Measurements from ENCODE around the gene CHAF1B.
"Not testable (repeated sequence)": the region's sequence is repeated elsewhere in the genome, so short reads cannot be mapped to it uniquely, and the experiment has no call there.

The CHAF1B gene

DNA sequence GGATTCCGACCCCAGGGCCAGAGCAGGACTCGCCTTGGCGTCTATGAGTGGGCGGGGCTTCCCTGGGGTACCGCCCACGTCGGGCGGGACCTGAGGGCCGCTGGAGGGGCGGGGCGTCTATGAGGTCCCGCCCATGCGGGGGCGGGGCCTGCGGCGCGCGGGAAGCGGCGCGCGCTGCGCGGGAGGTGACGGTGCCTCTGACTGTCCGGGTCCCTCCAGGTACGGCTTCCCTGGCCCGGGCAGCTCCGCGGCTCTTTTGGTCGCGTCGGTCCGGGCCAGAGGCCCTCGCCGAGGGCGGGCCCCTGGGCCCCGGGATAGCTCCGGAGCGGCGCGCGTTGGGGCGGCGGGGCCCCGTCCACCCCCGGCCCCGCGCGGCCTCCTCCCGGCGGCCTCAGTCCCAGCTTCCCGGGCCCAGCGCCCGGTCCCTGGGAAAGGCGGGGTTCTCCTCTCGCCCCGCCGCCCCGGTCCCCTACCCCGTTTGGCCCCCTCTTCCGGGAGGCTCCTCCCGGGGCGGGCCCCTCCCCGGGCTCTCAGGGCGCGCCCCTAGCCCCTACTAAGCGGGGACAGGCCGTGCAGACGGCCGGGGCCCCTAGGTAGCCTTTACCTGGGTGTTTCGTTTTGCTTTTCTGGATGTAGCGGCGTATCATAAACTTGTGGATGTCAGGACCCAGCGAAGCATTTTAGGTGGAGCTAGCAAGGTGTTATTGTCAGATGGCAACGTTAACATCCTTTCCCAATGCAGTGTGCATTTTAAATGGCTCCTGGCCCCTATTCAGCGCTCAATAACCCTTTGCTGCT, at the start of gene CHAF1B:
CHAF1B (plus strand) TSS at position 160 of the 798 bp plus-strand sequence. CDS start 745 bp downstream, outside the sequence.
- peak; percentile 80 to 84 for DNase-seq

DNA sequence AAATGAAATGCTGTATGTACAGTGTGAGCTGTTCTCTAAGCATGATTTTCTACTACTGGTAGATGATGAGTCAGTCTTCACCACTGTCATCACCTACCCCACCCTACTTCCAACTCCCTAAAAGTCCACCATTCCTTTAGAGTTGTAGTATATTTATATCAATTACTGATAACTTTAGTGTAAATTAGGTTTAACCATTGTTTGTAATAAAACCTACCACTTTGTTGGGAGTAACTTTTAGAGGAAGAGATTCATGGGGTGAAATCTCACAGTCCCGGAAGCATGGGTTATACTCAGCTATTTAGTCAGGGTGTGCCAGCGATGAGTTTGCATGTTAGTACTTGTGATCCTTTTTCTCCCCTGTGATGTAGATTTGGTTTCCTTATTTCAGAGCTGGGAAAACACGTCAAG, 48.1 kb upstream of the CHAF1B start:
- DNase-seq = no peak

DNA sequence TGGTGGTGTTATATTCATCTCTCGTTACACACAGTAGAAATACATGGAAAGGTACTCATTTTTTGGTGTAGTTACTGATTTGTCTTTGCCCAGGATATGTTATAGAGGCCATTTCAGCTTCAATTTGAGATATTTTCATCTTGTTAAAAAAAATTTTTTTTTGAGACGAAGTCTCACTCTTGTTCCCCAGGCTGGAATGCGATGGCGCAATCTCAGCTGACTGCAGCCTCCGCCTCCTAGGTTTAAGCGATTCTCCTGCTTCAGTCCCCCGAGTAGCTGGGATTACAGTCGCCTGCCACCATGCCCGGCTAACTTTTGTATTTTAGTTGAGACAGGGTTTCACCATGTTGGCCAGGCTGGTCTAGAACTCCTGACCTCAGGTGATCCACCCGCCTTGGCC, 46.2 kb upstream of the CHAF1B start:
- DNase-seq = no peak

DNA sequence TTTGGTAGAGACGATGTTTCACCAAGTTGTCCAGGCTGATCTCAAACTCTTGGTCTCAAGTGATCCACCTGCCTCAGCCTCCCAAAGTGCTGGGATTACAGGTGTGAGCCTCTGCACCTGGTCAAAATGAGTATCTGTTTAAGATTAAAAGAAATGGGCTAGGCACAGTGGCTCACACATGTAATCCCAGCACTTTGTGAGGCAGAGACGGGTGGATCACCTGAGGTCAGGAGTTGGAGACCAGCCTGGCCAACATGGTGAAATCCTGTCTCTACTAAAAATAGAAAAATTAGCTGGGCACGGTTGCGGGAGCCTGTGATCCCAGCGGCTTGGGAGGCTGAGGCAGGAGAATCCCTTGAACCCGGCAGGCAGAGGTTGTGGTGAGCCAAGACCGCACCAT, 42.6 kb upstream of the CHAF1B start:
- not testable (repeated sequence) for DNase-seq

DNA sequence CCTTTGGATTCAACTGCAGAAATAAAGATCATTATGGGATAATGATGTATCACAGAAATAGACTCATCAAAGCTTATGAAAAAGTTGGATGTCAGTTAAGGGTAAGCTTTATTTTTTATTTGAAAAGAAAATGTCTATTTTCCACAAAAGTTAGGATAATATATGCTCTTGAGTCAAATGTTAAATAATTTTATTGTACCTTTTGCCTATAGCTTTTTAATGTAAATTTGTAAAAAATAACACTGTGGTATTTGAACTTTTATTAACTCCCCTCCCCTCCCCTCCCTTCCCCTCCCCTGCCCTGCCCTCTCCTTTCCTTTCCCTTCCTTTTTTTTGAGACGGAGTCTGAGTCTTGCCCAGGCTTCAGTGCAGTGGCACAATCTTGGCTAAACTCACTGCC, 40.3 kb upstream of the CHAF1B start:
- DNase-seq = no peak

DNA sequence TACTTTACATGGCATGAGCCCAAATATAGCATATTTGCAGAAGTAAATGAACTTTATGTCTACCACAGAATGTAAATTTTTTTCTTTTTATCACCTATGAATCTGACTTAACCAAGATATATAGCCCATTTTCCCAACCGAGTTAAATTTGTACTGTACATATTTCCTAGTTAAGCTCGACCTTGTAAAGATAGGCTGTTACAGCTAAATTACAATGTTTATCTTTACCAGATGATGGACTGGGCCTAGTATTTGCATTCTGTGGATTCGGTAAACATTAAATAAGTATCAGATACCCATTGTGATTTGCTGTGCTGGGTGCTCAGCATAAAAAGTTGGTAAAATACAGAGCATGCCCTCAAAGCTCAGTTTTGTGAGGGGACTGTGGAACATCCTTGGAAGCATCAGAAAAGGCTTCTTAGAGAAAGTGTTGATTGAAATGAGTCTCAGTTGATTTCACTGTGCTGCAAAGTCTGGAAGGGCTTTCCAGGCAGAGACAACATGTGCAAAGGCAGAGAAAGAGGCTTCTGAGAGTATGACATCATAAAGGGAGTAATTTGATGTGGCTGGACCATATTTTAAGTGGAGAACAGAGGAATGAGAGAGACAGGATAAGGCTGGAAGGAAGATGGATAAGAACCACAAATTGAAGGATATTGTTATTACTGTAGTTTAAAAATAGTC, 37.8 kb upstream of the CHAF1B start:
- DNase-seq = no peak

DNA sequence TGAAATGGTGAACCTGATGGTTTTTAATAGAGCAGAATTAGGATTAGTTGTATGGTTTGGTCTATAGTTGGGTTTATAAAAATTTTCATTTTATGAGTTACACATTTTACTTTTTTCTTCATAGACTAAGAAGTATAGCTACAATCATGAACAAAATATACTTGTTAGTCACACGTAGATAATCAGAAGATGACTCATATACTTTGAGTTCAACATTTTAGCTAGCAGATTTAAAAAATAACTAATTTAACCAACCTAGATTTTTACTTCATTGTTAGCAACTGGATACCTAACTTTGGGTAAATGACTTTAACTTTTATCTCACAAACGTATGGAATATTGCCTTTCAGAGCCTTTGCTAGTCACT, 37.2 kb upstream of the CHAF1B start:
- no peak for DNase-seq

DNA sequence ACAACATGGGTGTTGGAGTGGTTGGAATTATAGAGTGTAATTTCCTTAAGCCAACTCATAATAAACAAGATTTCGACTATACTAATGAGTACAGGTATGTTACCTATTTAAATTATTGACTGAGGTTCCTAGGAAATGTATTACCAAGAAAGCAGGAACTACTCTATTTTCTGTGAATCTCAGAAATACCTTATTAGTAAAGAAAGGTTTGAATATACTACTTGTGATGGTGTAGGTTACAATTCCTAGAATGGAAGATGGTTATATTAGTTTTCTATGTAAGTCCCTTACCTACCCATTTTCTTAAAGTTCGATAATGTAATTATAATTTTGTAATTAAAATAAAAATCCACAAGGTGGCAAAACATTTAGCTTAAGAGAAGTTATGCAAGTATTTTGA, 35.9 kb upstream of the CHAF1B start:
- DNase-seq = no peak

DNA sequence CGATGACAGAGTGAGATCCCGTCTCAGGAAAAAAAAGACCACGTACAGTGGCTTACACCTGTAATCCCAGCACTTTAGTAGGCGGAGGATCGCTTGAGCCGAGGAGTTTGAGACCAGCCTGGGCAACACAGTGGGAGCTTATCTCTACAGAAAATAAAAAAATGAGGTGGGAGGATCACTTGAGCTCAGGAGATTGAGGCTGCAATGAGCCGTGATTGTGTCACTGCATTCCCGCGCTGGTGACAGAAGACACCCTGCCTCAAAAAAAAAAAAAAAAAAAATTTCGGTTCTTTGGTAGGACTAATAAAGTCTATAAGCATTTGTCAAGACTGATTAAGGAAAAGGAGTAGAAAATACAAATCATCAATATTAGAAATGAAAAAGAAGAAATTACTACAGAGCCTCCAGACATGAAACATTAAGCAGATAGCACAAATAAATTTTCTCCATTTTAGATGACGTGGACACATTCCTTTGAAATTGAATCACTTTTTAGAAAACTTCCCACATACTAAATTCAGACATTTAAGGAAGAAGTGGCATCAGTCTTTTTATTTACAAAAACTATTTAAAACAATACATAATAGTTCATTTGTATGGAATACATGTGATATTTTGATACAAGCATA, 34.8 kb upstream of the CHAF1B start:
- no peak for DNase-seq

DNA sequence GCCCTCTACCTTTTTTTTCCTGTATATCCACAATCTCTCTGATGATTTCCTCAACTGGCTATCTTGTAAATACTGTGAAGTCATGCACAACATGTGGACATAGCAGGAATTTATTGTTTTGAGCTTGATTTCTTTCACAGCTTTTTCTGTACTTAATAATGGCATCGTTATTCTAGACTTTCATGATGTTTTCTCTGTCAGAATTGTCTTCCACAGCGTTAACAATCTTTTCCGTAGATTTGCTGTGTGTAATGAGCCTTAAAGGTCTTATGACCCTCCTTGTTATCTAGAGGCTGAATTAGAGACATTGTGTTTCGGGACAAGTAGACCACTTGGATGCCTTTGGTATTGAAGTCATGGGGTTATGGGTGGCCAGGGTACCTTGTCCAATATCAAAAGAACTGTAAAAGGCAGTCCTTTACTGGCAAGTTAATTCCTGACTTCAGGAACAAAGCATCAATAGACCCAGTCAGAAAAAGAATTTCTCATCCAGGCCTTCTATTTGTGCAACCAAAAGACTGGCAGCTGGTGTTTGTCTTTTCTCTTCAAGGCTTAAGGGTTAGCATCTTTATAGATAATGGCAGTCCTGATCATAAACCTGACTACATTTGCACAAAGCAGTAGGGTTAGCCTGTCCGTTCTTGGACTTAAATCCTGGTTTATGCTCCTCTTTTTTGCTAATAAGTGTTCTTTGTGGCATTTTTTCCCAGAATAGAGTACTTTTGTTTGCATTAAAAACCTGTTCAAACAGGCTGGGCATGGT, 30.1 kb upstream of the CHAF1B start:
- no peak for DNase-seq

DNA sequence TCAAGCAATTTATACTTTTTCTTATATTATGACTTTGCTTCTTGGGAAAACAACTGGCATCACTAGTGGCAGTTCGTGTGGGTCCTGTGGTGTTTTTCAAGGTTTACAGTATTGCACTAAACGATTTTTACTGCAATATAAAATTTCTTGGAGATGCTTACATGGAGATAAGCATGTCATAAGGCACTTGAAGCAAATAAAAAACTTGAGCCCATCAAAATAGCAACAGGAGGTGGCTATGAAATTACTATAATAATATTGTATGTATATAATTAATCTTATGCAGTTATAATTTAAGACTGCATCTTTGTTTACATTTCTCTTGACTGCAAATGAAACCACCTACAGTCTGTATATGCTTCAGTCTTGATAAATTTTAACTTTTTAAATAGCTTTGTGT, 29.3 kb upstream of the CHAF1B start:
- no peak for DNase-seq

DNA sequence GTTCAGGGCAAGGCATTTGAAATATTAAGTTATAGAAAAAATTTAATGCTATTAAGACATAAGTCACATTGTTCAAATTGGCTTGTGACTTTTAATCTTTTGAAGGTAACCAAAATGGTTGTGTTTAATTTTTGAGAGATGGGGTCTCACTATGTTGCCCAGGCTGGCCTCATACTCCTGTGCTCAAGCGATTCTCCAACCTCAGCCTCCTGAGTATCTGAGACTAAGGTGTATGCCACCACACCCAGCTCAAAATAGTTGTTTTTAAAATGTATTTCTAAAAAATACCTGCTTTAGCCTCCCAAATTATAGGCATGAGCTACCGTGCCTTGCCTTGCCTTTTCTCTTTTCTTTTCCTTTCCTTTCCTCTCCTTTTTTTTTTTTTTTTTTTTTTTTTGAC, 26.0 kb upstream of the CHAF1B start:
- no peak for DNase-seq

DNA sequence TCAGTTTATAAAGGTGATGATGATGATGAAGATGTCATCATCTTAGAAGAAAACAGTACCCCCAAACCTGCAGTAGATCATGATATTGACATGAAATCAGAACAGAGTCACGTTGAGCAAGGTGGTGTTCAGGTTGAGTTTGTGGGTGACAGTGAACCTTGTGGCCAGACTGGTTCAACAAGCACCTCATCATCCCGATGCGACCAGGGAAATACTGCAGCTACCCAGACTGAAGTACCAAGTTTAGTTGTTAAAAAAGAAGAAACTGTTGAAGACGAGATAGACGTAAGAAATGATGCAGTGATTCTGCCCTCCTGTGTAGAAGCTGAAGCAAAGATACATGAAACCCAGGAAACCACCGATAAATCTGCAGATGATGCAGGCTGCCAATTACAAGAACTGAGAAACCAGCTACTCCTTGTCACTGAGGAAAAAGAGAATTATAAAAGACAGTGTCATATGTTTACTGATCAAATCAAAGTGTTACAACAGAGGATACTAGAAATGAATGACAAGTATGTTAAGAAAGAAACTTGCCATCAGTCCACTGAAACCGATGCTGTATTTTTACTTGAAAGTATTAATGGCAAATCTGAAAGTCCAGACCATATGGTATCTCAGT, 16.0 kb upstream of the CHAF1B start:
- DNase-seq = no peak

DNA sequence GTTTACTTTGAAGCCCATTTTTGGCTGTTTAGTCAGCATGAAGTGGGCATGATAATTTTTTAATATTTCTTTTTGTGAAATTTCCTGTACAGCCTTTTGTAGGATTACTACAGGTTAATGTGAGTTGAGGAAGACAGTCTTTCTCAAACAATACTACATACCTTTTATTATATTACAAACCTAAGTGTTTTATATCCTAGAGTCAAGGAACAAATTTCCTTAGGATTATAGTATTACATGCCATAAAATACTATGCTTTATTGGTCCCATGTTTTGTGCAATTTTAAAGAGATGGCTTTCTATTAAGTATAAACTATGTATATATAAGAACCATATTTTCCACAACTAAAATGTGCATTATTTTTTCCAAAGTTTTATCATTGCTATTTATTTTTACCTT, 9.2 kb upstream of the CHAF1B start:
- no peak for DNase-seq

DNA sequence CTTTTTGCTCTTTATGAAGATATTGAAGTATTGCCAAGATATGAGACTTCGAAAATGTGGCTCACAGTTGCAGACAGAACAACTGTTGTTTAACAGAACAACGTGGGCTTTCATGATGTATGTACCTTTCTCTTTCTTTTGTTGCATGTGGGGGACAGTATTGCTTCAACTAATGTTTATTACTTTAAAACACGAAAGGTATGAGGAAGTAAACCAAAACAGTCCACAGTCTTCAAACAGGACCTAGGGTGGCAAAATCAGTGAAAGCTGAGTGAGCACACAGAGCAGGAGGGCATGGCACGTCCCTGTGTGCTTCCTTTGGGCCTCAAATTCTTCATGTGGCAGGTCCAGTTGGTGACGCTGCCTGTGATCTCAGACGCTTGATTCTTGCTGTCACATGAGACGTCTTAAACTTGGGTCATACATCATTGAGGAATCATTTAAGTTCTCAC, 7.8 kb upstream of the CHAF1B start:
- no peak for DNase-seq

DNA sequence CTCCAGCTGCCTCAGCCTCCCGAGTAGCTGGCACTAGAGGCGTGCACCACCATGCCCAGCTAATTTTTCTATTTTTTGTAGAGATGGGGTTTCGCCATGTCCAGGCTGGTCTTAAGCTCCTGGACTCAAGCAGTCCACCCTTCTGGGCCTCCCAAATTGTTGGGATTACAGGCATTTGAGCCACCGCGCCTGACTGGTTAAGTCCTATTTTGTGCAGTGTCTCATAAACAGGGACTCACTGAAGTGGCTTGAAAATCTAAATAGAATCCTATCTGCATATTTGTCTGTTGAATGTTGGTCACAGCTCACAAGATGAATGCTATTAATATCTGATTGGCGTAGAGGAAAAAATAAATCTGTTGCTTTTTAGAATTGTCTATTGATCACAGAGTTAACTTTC, 5.9 kb upstream of the CHAF1B start:
- no peak for DNase-seq

DNA sequence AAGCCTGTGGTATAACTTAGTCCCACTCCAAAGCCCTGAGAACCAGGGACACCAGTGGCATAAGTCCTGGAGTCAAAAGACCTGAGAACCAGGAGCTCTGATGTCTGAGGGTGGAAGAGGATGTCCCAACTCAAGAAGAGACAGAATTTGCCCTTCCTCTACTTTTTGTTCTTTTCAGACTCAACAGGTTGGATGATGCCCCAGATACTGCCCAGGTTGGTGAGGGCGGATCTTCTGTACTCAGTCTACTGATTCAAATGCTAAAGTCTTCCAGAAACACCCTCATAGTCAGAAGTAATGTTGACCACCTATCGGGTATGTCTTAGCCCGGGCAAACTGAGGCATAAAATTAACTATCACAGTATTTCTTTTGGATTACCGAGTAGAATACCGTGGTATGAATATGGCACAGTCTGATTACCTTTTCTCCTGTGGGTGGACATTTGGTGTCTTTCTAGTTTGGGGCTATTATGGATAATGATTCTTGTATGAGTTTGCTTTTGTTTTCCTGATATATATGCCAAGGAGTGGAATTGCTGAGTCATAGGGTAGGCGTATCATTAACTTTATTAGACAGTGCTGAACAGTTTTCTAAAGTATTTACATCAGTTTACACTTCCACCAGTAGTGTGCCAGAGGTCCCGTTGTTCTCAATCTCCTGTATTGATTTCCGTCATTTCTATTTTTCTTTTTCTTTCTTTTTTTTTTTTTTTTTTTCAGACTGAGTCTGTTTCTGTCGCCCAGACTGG, 3.2 kb upstream of the CHAF1B start:
- DNase-seq = no peak

DNA sequence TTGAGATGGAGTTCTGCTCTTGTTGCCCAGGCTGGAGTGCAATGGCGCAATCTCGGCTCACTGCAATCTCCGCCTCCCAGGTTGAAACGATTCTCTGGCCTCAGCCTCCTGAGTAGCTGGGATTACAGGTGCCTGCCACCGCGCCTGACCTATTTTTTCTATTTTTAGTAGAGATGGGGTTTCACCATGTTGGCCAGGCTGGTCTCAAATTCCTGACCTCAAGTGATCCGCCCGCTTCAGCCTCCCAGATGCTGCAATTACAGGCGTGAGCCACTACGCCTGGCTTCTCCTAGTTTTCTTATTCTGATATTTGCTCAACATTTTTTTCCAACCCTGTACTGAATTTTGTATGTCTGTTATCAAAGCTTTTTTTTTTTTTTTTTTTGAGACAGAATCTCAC, 2.5 kb upstream of the CHAF1B start:
- not testable (repeated sequence) for DNase-seq

DNA sequence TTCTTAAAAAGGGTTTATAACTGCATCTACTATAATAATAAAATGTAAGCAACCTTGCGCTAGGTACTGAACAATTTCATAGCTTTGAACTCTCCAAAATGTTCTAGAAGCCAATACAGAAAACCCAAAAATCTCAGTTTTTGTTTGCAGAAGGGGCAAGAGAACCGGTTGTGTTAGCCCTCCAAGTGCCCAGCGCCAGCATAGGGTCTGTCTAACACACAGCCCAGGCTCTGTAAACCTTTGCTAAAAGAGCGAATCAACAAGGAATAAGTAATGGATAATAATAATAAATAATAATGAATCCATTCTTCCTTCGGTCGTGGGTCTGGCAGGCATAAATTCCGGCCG, 333 bp upstream of the CHAF1B start:
- DNase-seq = no peak

DNA sequence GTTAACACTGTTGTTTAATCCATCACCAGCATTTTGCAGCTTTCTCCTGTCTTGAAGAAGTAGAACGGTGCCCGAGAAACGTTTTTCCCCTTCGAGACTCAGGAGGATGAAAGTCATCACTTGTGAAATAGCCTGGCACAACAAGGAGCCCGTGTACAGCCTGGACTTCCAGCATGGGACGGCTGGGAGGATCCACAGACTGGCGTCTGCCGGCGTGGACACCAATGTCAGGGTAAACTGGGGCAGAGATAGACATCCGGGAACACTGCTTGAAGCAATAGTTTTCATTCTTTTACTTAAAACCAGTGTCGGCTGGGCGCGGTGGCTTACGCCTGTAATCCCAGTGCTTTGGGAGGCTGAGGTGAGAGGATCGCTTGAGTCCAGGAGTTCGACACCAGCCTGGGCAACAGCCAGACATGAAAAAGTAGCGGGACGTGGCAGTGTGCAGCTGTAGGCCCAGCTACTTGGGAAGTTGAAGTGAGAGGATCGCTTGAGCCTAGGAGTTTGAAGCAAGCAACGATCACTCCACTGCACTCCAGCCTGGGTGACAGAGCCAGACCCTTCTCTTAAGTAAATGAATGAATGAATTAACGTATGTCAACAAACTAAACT, 945 bp downstream of the CHAF1B start:
- no peak for DNase-seq

DNA sequence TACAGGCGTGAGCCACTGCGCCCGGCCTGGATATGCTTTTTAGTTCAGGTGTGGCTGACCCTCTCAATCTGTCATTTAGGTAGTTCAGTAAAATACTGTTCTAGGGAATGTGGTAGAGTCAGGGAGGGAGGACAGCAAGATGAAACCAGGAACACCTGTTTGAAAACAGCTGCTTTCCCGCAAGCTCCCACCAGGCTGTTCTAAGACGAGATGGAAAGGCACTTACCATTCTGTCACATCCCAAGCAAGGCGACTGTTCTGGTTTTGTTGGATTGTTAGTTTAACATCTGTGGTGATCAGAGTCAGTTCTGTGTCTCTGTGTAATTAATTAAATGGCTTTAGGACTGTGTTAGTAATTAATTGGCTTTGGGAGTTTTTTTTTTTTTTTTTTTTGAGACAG, 2.9 kb downstream of the CHAF1B start:
- no peak for DNase-seq

DNA sequence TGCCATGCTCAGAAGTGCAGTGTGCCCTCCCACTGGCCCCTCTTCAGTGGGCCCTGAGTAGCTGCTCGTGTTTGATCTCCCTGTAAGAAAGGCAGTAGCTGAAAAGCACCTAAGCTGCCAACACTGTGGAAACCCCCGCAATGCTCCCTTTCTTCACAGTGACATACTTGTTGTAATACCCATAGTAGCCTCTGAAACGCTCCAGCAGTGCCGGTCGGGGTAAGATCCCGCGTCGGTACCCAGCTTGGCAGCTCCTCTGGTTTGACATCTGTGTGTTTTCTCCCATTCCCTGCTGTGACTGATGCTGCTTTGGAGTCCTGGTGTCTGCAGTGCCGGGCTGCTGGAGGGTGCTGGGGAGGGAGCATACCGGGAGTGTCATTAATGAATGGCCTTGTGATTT, 3.6 kb downstream of the CHAF1B start:
- DNase-seq = no peak
